ENCODE data around the gene DUSP1. TPM values are rescaled to one million over a fixed set of nuclear protein-coding genes. Genes with fewer than 3 reads are reported as not detected.
A peak's percentile ranks its signal among the peaks of the same experiment; 100 is the strongest.

The DUSP1 gene
- total and polyA plus RNA-seq, 2 of the 13 experiments (the other 11 are each of a cell fraction or from before 2014, with no cell fraction given) = 27.1 to 55.5 TPM

DNA sequence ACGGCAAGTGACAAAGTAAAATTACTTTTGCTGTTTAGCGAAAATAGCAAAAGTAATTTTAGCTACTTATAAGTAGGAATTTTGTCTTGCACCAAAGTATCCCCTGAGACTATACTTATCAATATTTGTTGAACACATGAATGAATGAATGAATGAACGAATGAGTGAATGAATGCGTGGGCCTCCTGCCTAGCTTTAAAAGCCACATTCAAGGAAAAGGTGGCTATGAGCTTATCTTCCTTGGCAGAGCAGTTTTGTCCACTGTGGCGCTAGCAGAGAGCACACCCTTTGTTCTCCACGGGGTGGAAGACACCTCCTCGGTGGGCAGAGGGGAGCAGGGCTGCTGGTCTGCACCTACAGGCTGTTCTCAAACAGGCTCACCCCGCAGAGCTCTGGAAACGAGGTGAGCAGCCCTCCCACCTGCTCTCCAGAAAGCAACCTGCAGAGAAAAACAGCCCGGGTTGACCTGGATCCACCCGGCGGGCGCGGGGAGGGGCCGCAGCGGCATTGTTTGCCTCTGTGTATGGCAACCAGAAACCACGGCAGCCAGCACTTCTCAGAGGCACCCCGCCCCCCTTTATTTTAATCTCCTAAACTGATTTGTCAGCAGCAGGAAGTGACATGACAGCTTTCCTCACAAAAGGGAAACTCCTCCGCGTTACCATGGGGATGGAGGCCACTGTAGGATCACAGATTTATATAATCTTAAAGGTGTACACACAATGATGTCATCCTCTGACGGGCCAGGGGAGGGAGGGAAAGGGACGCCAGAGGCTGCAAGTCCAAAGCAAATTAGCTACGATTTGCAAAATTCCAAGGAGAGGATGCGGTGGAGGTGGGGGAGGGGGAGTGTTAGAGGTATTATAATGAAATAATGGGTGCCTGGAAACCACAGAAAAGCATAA is 5.9 kb downstream of the DUSP1 start (continued):
- TF ChIP-seq MNT (IDR thresholded peaks at IDR 0.05) = 0 out of 2 replicates have a peak, but pooled peaks have one; percentile 6
- TF ChIP-seq MEF2D (CRISPR knock-in tag; IDR thresholded peaks at IDR 0.05) = peak; percentile 50; the same call in 1 of the 2 replicates
- TF ChIP-seq ZNF644 (CRISPR knock-in tag; IDR thresholded peaks at IDR 0.05; ENCODE audit: low read depth) = no peak
- TF ChIP-seq DMTF1 (CRISPR knock-in tag; IDR thresholded peaks at IDR 0.05) = no peak
- TF ChIP-seq RFX1 (IDR thresholded peaks at IDR 0.05) = peak; percentile 91
- peak; percentile 38; the same call in 1 of the 2 replicates for TF ChIP-seq RERE (CRISPR knock-in tag; IDR thresholded peaks at IDR 0.05; ENCODE audit: low read depth)
- peak; percentile 63; the same call in 1 of the 2 replicates for TF ChIP-seq ARID4A (CRISPR knock-in tag; IDR thresholded peaks at IDR 0.05; ENCODE audit: borderline replicate concordance)
- TF ChIP-seq ZNF33A (CRISPR knock-in tag; IDR thresholded peaks at IDR 0.05; ENCODE audit: borderline replicate concordance) = no peak
- peak; percentile 82; the same call in 1 of the 2 replicates for TF ChIP-seq JUND (CRISPR knock-in tag; IDR thresholded peaks at IDR 0.05)
- 0 out of 2 replicates have a peak, but pooled peaks have one; percentile 37 for TF ChIP-seq ZNF44 (CRISPR knock-in tag; IDR thresholded peaks at IDR 0.05)
- peak; percentile 76 for TF ChIP-seq SALL1 (CRISPR knock-in tag; IDR thresholded peaks at IDR 0.05)
- TF ChIP-seq ZNF124 (CRISPR knock-in tag; IDR thresholded peaks at IDR 0.05) = no peak
- TF ChIP-seq GABPB1 (CRISPR knock-in tag; IDR thresholded peaks at IDR 0.05) = peak; percentile 80
- TF ChIP-seq ZBTB8A (CRISPR knock-in tag; IDR thresholded peaks at IDR 0.05; ENCODE audit: borderline replicate concordance, low read depth) = no peak
